GM13977 (cell line): Measurements from ENCODE around the gene ERBB2.

Source experiments
- DNase-seq: peaks from one replicate; pipeline ENCODE4 v3.0.0; 2012; ENCODE audit warnings: low spot score
- in situ Hi-C: fragments of 300-500 bp; cut with MboI; formaldehyde crosslinking; loops from one replicate; pipeline ENCODE4 v1.12.0; 2022; ENCODE audit warnings: low sequenced_read_pairs, low pct_unique_long_range_greater_than_20kb, mixed read lengths, inconsistent platforms; ENCODE audit not compliant: unreplicated experiment
- TF ChIP-seq, protein P1 (sequence below): IDR thresholded peaks from 2 replicates; pipeline ENCODE4 v1.5.1; 2012; ENCODE audit warnings: mild to moderate bottlenecking, control low read depth; ENCODE audit not compliant: insufficient read depth; ENCODE audit errors: extremely low read depth, missing control alignments

ERBB2 gene

DNA sequence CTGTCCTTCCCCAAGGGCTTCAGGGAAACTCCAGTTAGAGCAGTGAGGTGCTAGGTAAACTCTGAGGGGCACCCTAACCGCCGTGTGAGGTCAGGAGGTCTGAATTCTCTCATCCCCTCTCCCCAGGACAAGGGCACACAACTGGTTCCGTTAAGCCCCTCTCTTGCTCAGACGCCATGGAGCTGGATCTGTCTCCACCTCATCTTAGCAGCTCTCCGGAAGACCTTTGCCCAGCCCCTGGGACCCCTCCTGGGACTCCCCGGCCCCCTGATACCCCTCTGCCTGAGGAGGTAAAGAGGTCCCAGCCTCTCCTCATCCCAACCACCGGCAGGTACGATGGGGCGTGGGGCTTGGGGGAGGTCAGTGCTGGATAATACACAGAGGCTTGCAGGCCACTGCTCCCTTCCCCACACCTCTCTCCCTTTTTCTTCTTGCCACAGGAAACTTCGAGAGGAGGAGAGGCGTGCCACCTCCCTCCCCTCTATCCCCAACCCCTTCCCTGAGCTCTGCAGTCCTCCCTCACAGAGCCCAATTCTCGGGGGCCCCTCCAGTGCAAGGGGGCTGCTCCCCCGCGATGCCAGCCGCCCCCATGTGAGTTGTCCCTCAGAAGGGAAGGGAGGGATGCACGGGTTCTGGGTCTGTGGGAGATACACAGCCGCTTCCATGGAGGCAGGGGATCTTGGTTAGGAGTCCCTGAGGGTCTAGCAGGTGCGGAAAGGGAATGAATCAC, 42.4 kb downstream of the ERBB2 start:
- in situ Hi-C loops = no loop called here
- TF ChIP-seq, protein P1, sequence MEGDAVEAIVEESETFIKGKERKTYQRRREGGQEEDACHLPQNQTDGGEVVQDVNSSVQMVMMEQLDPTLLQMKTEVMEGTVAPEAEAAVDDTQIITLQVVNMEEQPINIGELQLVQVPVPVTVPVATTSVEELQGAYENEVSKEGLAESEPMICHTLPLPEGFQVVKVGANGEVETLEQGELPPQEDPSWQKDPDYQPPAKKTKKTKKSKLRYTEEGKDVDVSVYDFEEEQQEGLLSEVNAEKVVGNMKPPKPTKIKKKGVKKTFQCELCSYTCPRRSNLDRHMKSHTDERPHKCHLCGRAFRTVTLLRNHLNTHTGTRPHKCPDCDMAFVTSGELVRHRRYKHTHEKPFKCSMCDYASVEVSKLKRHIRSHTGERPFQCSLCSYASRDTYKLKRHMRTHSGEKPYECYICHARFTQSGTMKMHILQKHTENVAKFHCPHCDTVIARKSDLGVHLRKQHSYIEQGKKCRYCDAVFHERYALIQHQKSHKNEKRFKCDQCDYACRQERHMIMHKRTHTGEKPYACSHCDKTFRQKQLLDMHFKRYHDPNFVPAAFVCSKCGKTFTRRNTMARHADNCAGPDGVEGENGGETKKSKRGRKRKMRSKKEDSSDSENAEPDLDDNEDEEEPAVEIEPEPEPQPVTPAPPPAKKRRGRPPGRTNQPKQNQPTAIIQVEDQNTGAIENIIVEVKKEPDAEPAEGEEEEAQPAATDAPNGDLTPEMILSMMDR = no peak
- DNase-seq = no peak

DNA sequence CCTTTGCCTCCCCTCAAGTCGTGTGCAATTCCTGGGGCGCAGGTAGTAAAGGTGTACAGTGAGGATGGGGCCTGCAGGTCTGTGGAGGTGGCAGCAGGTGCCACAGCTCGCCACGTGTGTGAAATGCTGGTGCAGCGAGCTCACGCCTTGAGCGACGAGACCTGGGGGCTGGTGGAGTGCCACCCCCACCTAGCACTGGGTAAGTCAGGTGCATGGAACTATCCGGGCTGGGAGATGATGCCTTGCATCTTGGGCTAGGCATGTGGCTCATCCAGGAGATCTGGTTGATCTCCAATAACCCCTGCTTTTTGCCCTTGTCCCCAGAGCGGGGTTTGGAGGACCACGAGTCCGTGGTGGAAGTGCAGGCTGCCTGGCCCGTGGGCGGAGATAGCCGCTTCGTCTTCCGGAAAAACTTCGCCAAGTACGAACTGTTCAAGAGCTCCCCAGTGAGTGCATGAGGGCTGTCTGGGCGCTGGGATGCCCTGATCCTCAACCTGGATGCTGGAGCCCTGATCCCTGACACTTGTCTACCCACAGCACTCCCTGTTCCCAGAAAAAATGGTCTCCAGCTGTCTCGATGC, 43.1 kb downstream of the ERBB2 start:
- in situ Hi-C loops = no loop called here

DNA sequence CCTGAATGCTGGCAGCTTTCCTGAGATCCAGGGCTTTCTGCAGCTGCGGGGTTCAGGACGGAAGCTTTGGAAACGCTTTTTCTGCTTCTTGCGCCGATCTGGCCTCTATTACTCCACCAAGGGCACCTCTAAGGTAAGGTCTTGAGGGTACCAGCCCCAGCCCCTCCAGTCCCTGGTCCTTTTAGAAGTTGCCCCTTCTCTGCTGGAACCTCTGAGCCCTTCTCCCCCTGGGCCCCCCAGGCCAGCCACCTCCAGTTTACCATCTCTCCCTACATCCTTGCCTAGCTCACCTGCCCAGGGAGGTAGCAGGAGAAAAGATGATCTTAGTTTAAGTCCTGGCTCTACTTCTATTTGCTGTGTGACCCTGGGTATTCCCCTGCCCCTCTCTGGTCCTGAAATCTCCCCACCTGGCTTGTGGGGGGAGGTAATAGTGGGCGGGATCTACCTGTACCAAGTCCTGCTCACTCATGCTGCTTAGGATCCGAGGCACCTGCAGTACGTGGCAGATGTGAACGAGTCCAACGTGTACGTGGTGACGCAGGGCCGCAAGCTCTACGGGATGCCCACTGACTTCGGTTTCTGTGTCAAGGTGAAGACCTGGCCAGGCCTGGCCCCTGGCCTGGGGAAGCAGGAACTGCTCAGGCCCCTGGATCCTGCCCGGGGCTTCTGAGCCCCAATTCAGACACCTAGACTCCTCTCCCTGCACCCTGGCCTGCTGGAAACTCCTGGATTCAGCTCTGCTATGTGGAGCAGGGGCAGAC, 44.4 kb downstream of the ERBB2 start:
- TF ChIP-seq, protein P1 = no peak
- in situ Hi-C loops = no loop called here
- no peak for DNase-seq

More for the DNA sequence above, 43.1 kb downstream of the ERBB2 start:
- TF ChIP-seq, protein P1 = no peak
- no peak for DNase-seq

DNA sequence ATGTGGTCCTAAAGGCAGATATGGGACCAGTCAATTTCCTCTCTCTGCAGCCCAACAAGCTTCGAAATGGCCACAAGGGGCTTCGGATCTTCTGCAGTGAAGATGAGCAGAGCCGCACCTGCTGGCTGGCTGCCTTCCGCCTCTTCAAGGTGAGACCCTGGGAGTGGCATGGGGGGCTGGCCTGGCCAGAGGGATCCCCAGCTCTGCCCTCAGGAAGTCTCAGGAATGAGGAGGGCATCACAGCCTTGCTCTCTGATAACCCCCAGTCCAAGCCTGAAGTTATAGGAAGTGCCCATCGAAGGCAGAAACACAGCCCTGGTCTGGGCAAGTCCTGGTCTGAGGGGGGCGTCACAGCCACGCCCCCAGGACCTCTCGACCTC, 45.0 kb downstream of the ERBB2 start:
- in situ Hi-C loops = no loop called here
- TF ChIP-seq, protein P1 = no peak

DNA sequence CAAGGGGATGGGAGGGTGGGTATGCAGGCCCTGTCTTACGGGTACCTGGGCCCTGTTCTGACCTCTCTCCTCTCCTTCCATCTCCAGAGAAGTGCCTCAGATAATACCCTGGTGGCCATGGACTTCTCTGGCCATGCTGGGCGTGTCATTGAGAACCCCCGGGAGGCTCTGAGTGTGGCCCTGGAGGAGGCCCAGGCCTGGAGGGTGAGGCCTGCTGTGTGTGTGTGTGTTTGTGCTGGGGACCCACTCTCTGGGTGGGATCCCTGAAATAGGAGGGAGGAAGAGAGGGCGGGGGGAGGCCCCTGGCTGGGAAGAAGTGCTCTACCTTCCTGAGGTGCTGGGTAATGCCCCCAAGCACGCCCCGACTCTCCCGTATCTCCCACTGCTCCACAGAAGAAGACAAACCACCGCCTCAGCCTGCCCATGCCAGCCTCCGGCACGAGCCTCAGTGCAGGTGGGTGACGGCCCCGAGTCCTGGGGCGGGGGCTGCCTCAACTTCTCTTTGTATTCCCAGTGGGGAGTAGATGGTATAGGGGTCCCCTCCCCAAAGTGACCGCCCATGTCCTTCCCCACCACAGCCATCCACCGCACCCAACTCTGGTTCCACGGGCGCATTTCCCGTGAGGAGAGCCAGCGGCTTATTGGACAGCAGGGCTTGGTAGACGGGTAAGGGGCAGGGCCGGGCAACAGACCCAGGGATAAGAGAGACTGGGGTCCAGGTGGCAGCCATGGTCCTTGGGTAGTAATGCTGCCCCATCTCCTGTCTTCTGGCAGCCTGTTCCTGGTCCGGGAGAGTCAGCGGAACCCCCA, 45.7 kb downstream of the ERBB2 start:
- in situ Hi-C loops = no loop called here
- no peak for DNase-seq
- TF ChIP-seq, protein P1 = no peak

More for the DNA sequence above, 45.0 kb downstream of the ERBB2 start:
- DNase-seq = no peak

DNA sequence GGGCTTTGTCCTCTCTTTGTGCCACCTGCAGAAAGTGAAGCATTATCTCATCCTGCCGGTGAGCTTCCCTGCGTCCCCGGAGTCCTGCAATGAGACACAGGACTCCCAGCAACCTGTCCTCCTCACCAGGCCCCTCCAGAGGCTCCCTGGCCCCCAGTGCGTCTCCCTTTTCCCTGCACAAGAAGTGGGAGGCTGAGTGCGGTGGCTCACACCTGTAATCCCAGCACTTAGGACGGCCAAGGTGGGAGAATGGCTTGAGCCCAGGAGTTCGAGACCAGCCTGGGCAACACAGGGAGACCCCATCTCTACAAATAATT, 46.2 kb downstream of the ERBB2 start:
- DNase-seq = no peak
- in situ Hi-C loops = no loop called here
- TF ChIP-seq, protein P1 = no peak
